Naive thymus-derived CD4-positive, alpha-beta T cell (primary cell): ENCODE data around the gene CMIP. TPM values are rescaled to one million over a fixed set of nuclear protein-coding genes. Genes with fewer than 3 reads are reported as not detected.

Experiments
- ATAC-seq: fragments of 150-1000 bp; cut with Tn5 transposase; 2 replicates; pipeline ENCODE4 v1.10.0; 2021; ENCODE audit warnings: mild to moderate bottlenecking, moderate library complexity
- CTCF ChIA-PET: fragments of 350-600 bp; sonication (Branson Sonifier 250); formaldehyde crosslinking; loops from one replicate; lab custom pipeline; 2021; ENCODE audit warnings: antibody characterized with exemption; lab: Charles Lee
- POLR2A ChIA-PET: fragments of 350-600 bp; sonication (Branson Sonifier 250); formaldehyde crosslinking; loops from one replicate; lab custom pipeline; 2021; ENCODE audit warnings: antibody characterized with exemption, inconsistent platforms; lab: Charles Lee
- DNase-seq, 9 donors: peaks; one replicate each; pipeline versions ENCODE4 v3.0.0 to v3.0.0-alpha.2; 2020 to 2022; ENCODE audit warnings: mixed read lengths in 1 of 9
- H3K27ac ChIP-seq: one replicate; pipeline ENCODE4 v1.7.0; 2013; ENCODE audit warnings: mild to moderate bottlenecking, low read depth, low read length, moderate library complexity
- H3K27me3 ChIP-seq, 2 donors: one replicate each; pipeline ENCODE4 v1.7.0; 2013; ENCODE audit warnings: low read length in 2 of 2, mild to moderate bottlenecking in 2 of 2, moderate library complexity in 2 of 2; ENCODE audit not compliant: control insufficient read depth in 2 of 2, insufficient read depth in 2 of 2
- H3K36me3 ChIP-seq, 3 experiments: 1 replicate in 2 of 3; 2 replicates in 1 of 3; pipeline ENCODE4 v1.7.0; 2013; ENCODE audit warnings: low read length in 3 of 3, mild to moderate bottlenecking in 3 of 3, moderate library complexity in 1 of 3; ENCODE audit not compliant: insufficient read depth in 3 of 3, control insufficient read depth in 2 of 3
- H3K4me1 ChIP-seq, 2 donors: one replicate each; pipeline ENCODE4 v1.7.0; 2013; ENCODE audit warnings: low read length in 2 of 2, mild to moderate bottlenecking in 2 of 2, moderate library complexity in 1 of 2; ENCODE audit not compliant: control insufficient read depth in 2 of 2, insufficient read depth in 2 of 2
- H3K4me3 ChIP-seq: 2 replicates; pipeline ENCODE4 v1.7.0; 2013; ENCODE audit warnings: mild to moderate bottlenecking, low read length
- H3K9me3 ChIP-seq, 3 experiments: 1 replicate in 2 of 3; 2 replicates in 1 of 3; pipeline ENCODE4 v1.7.0; 2013; ENCODE audit warnings: low read length in 3 of 3; ENCODE audit not compliant: control insufficient read depth in 2 of 3
- H3K27ac Mint-ChIP-seq, 9 donors: one replicate each; pipeline ENCODE4 v1.8.0; 2020 to 2022; ENCODE audit warnings: mixed read lengths in 9 of 9, mild to moderate bottlenecking in 8 of 9, moderate library complexity in 5 of 9, inconsistent platforms in 2 of 9
- H3K27me3 Mint-ChIP-seq, 5 donors: one replicate each; pipeline ENCODE4 v1.8.0; 2021 to 2022; ENCODE audit warnings: mixed read lengths in 5 of 5, mild to moderate bottlenecking in 1 of 5
- H3K36me3 Mint-ChIP-seq, 5 donors: one replicate each; pipeline ENCODE4 v1.8.0; 2020 to 2022; ENCODE audit warnings: mixed read lengths in 5 of 5, mild to moderate bottlenecking in 3 of 5, inconsistent platforms in 1 of 5
- H3K4me1 Mint-ChIP-seq, 7 donors: one replicate each; pipeline ENCODE4 v1.8.0; 2020 to 2022; ENCODE audit warnings: mixed read lengths in 7 of 7, mild to moderate bottlenecking in 3 of 7, inconsistent platforms in 1 of 7
- H3K4me3 Mint-ChIP-seq, 10 donors: one replicate each; pipeline ENCODE4 v1.8.0; 2020 to 2022; ENCODE audit warnings: mild to moderate bottlenecking in 10 of 10, mixed read lengths in 10 of 10, moderate library complexity in 6 of 10, inconsistent platforms in 2 of 10
- H3K9me3 Mint-ChIP-seq, 11 donors: one replicate each; pipeline ENCODE4 v1.8.0; 2020 to 2022; ENCODE audit warnings: mixed read lengths in 11 of 11, mild to moderate bottlenecking in 4 of 11, inconsistent platforms in 1 of 11, moderate library complexity in 1 of 11
- intact Hi-C, 2 donors: fragments of 100-400 bp; cut with micrococcal nuclease; formaldehyde crosslinking; loops; one replicate each; pipeline ENCODE4 v1.15.1; 2023
- polyA plus RNA-seq, 2 donors: library from polyadenylated mRNA; unstranded; fragments of 300-500 nt; fragmentation: Illumina TruSeq; gene quantifications; one replicate each; pipeline ENCODE4 v1.2.3, GENCODE V29; 2021
- total RNA-seq, 6 experiments: library from RNA in 5 of 6; stranded (reverse) in 5 of 6; gene quantifications; 1 replicate in 5 of 6; 2 replicates in 1 of 6; pipeline ENCODE4 v1.2.3 and lab custom pipeline; 2021 to 2026

The CMIP gene
- total and polyA plus RNA-seq, 7 experiments from 2014 or later: 0.66 to 75.4 (median 34.3) TPM

DNA sequence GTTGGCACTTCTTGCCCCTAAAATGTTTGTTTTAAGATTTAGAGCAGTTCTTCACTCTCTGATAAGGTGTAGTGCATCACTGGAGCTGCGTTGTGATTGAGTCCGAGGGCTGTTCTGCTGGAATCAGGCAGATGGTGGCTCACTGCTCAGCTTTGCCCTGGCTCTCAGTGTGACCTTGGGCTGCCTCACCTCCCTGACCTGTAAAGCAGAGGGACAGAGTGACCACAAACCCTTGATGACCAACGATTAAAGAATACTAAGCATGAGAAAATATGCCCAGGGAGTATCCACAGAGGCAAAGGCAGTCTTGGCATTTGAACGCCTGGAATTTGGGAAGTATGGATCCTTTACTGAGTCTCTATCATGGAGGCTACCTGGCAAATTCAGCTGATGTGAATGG, 18.1 kb downstream of the CMIP start:
- ChIA-PET CTCF (no interaction called here), POLR2A (no interaction called here)
- Mint-ChIP-seq H3K4me1 (peaks cover 40 to 74% (median 54%) of the 10 kb centered on the region in 7 donors), H3K4me3 (no peak overlapping the region), H3K27me3 (no peaks in the 10 kb centered on the region), H3K27ac (peak overlapping the region in 4 of 9 donors; percentile 8 to 61 (median 50)), H3K9me3 (no peaks in the 10 kb centered on the region), H3K36me3 (peaks cover 5 to 32% (median 21%) of the 10 kb centered on the region in 5 donors)
- Histone ChIP-seq H3K4me1 (no peaks in the 10 kb centered on the region), H3K4me3 (no peak overlapping the region), H3K27ac (no peak overlapping the region), H3K9me3 (no peaks in the 10 kb centered on the region), H3K36me3 (no peaks in the 10 kb centered on the region), H3K27me3 (no peaks in the 10 kb centered on the region)
- DNase-seq (no peak), ATAC-seq (no peak)
- intact Hi-C loops: no loop called here

DNA sequence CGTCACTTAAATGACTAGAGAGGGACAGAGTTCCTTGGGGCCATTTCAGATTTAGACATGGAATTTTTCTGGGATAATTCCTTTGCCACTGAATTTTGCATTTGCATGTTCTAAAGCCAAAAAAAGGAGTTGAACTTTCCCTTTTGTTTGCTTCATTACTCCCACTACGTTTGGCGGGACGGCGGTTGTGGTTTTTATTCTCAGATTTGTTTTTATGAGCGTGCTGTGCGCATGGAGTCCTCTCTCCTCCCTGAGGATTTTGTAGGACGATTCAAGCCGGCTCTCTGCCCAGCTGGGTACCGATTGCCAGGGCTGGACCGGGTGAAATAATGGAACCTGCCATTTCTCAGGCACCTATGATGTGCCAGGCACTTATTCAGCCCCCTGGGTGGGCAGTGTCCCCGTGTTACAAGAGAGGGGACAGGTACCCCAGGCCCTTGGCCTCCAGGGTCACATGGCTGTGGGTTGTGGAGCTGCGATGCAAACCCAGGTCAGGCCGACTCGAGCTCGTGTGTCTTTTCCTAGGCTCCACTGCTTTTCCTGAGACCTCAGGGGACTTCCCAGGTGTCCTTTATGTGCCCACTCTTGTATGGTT, 18.8 kb downstream of the CMIP start:
- Mint-ChIP-seq H3K27ac (peak overlapping the region in 1 of 9 donors; percentile 39), H3K27me3 (no peaks in the 10 kb centered on the region), H3K4me3 (no peak overlapping the region), H3K9me3 (no peaks in the 10 kb centered on the region), H3K36me3 (peaks cover 5 to 32% (median 21%) of the 10 kb centered on the region in 5 donors), H3K4me1 (peaks cover 46 to 81% (median 61%) of the 10 kb centered on the region in 7 donors)
- CTCF ChIA-PET: no interaction called here
- H3K4me1 ChIP-seq: peaks cover 3 to 5% of the 10 kb centered on the region in 2 donors
- H3K36me3 ChIP-seq: no peaks in the 10 kb centered on the region
- H3K27me3 ChIP-seq: no peaks in the 10 kb centered on the region
- DNase-seq: no peak
- no peaks in the 10 kb centered on the region for H3K9me3 ChIP-seq
- POLR2A ChIA-PET: interaction anchor here (0.6 kb wide), 1 partner anchor 462 kb away, joined by 3 read pairs; no protein-coding TSS in a partner anchor
- H3K27ac ChIP-seq: no peak overlapping the region
- no peak overlapping the region for H3K4me3 ChIP-seq
- intact Hi-C loops: no loop called here
- ATAC-seq: no peak

DNA sequence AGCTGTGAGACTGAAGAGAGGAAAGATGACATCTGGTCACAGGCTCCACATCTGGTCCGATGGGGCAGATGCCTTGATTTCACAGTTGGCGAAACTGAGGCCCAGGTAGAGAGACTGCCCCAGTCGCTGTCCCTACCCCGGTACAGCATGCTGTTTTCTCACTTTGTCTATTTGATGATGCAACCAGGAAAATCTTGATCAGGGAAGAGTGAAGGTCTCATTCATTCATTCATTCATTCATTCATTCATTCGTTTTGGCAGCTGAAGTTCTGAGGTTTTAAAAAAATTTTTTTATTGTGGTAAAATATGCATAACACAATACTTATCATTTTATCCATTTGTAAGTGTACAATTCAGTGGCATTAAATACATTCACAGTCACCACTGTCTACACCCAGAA, 19.7 kb downstream of the CMIP start:
- DNase-seq (no peak), ATAC-seq (no peak)
- H3K36me3 ChIP-seq: no peaks in the 10 kb centered on the region
- Mint-ChIP-seq H3K4me1 (peaks cover 55 to 82% (median 70%) of the 10 kb centered on the region in 7 donors), H3K9me3 (no peaks in the 10 kb centered on the region), H3K36me3 (peaks cover 0 to 24% (median 16%) of the 10 kb centered on the region in 5 donors), H3K27me3 (no peaks in the 10 kb centered on the region), H3K27ac (peak overlapping the region in 5 of 9 donors; percentile 7 to 81 (median 69)), H3K4me3 (no peak overlapping the region)
- intact Hi-C loops: no loop called here
- POLR2A ChIA-PET: interaction anchor here (0.6 kb wide), 1 partner anchor 463 kb away, joined by 3 read pairs; no protein-coding TSS in a partner anchor
- H3K27me3 ChIP-seq: no peaks in the 10 kb centered on the region
- H3K4me1 ChIP-seq: peaks cover 12 to 14% of the 10 kb centered on the region in 2 donors
- CTCF ChIA-PET: no interaction called here
- H3K9me3 ChIP-seq: no peaks in the 10 kb centered on the region
- H3K27ac ChIP-seq: no peak overlapping the region
- H3K4me3 ChIP-seq: no peak overlapping the region

DNA sequence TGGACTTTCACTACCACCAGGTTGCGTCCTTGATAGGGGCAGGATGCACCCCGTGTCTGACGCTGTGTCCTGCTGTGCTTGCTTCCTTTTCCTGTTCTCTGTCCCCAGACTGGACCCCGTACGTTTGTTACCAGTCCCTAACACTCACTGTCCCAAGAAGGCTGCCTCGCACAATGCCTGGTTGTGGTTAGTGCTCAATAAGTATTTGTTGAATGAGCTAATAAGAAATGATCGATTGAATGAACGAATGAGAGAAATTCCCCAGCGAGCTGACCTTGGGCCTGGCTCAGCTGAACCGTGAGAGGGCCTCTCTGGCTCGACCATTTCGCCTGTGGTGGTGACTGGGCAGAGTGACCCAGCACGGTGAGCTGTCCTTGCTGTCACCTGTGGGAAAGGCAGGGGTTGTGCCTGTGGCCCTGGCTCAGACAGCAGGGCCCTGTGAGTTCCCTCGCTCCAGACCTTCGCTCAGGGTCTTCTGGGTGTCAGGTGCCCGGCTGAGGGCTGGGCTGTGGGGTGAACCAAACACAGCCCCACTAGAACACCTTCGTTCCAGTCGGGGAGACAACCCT, 20.9 kb downstream of the CMIP start:
- intact Hi-C loops: no loop called here
- no peak overlapping the region for H3K4me3 Mint-ChIP-seq
- POLR2A ChIA-PET: no interaction called here

DNA sequence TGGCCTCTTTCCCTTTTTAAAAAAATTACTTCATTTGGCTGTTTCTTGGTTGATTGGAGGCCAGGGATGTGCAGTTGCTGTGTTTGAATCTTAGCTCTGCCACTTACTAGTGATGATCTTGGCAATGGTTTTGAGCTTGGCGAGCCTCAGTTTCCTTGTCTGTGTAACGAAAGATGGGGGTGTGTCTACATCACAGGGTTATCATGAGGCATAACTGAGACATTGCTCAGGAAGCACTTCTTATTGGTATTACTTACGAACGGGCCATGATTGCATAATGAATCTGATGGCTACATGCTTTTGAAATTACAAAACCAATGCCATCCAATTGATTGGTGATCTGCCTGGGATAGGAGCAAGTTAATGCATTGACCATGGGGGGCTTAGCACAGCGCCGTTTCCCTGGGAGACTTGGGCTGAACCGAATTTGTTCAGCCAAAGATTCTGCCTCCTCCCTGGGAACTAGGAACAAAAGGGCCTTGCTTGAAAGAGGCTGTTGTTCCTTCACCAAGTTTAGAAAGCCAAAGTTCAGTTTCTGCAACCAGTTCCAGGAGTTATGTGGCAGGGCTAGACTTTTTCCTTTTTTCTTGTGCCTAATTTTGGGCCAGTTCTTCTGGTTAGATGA, 21.9 kb downstream of the CMIP start:
- Mint-ChIP-seq H3K4me1 (peaks cover 57 to 86% (median 79%) of the 10 kb centered on the region in 7 donors), H3K36me3 (peaks cover 0 to 15% (median 6%) of the 10 kb centered on the region in 5 donors), H3K9me3 (no peaks in the 10 kb centered on the region), H3K4me3 (peak overlapping the region in 2 of 10 donors; percentile 10 to 22), H3K27ac (peak overlapping the region in 8 of 9 donors; percentile 20 to 73 (median 48)), H3K27me3 (no peaks in the 10 kb centered on the region)
- H3K36me3 ChIP-seq: no peaks in the 10 kb centered on the region
- ChIA-PET CTCF (no interaction called here), POLR2A (no interaction called here)
- DNase-seq: no peak
- no peaks in the 10 kb centered on the region for H3K9me3 ChIP-seq
- peaks cover 32 to 34% of the 10 kb centered on the region in 2 donors for H3K4me1 ChIP-seq
- intact Hi-C loops: no loop called here
- no peak overlapping the region for H3K4me3 ChIP-seq
- no peak for ATAC-seq
- H3K27ac ChIP-seq: no peak overlapping the region
- no peaks in the 10 kb centered on the region for H3K27me3 ChIP-seq

More for the DNA sequence above, 20.9 kb downstream of the CMIP start:
- Mint-ChIP-seq H3K27me3 (no peaks in the 10 kb centered on the region), H3K27ac (peak overlapping the region in 2 of 9 donors; percentile 34 to 76), H3K9me3 (no peaks in the 10 kb centered on the region), H3K36me3 (peaks cover 0 to 21% (median 16%) of the 10 kb centered on the region in 5 donors), H3K4me1 (peaks cover 62 to 86% (median 79%) of the 10 kb centered on the region in 7 donors)
- Histone ChIP-seq H3K27me3 (no peaks in the 10 kb centered on the region), H3K36me3 (no peaks in the 10 kb centered on the region), H3K27ac (no peak overlapping the region), H3K4me1 (peaks cover 22 to 24% of the 10 kb centered on the region in 2 donors), H3K4me3 (no peak overlapping the region), H3K9me3 (no peaks in the 10 kb centered on the region)
- DNase-seq (no peak), ATAC-seq (no peak)
- CTCF ChIA-PET: interaction anchor here (0.6 kb wide), 1 partner anchor 196 kb away, joined by 3 read pairs; no protein-coding TSS in a partner anchor

DNA sequence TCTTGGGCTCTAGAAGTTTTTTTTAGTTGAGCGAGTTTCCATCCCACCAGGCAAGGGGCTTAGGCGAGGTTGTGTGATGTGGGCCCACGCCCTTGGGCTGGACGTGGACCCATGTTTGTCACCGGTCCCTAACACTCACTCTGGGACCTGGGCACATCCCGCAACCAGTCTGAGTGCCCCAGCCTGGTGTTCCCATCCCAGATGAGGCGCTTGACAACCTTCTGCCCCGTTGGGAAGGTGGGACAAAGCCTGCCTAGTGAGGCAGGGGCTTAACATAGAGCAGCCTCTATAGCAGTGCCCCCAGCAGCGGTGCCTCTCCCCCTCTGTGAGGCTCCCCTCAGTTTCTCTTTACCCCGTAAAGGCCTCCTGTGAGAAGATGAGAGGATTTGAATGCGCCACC, 22.5 kb downstream of the CMIP start:
- Mint-ChIP-seq H3K36me3 (peaks cover 0 to 15% (median 4%) of the 10 kb centered on the region in 5 donors), H3K27ac (peak overlapping the region in 3 of 9 donors; percentile 20 to 77 (median 26)), H3K4me1 (peaks cover 57 to 86% (median 79%) of the 10 kb centered on the region in 7 donors), H3K9me3 (no peaks in the 10 kb centered on the region), H3K27me3 (no peaks in the 10 kb centered on the region), H3K4me3 (no peak overlapping the region)
- H3K4me3 ChIP-seq: no peak overlapping the region
- no peaks in the 10 kb centered on the region for H3K9me3 ChIP-seq
- H3K36me3 ChIP-seq: peaks cover 0 to 3% (median 0%) of the 10 kb centered on the region in 3 experiments
- ChIA-PET POLR2A (no interaction called here), CTCF (no interaction called here)
- no peak overlapping the region for H3K27ac ChIP-seq
- H3K27me3 ChIP-seq: no peaks in the 10 kb centered on the region
- ATAC-seq: no peak
- no peak for DNase-seq
- H3K4me1 ChIP-seq: peaks cover 37 to 40% of the 10 kb centered on the region in 2 donors
- intact Hi-C loops: no loop called here
